Prostate gland (tissue), 2 donors: ENCODE results near the gene ACSM6. TPM values are rescaled to one million over a fixed set of nuclear protein-coding genes. Genes with fewer than 3 reads are reported as not detected.

Experiments
- DNase-seq: peaks from one replicate; pipeline ENCODE4 v3.0.0-alpha.2; 2019; ENCODE audit warnings: low spot score
- H3K27ac ChIP-seq, 2 donors: fragments of 200-600 bp; sonication (generic); 2 replicates each; pipeline ENCODE4 v1.5.1; 2017 to 2019
- H3K27me3 ChIP-seq: fragments of 200-600 bp; sonication (generic); replicated peaks from 2 replicates; pipeline ENCODE4 v1.5.1; 2019; ENCODE audit not compliant: insufficient read depth
- H3K36me3 ChIP-seq, 2 donors: fragments of 200-600 bp; sonication (generic); 1 replicate in 1 of 2; 2 replicates in 1 of 2; pipeline versions ENCODE4 v1.5.1 to v1.8.1; 2017 to 2019
- H3K4me1 ChIP-seq: fragments of 200-600 bp; sonication (generic); replicated peaks from 2 replicates; pipeline ENCODE4 v1.5.1; 2019
- H3K4me3 ChIP-seq, 2 donors: fragments of 200-600 bp; sonication (generic); 2 replicates each; pipeline ENCODE4 v1.5.1; 2017 to 2019
- H3K9me3 ChIP-seq: fragments of 200-600 bp; sonication (generic); 2 replicates; pipeline ENCODE4 v1.5.1; 2017
- CTCF ChIP-seq, 4 experiments: fragments of 200-600 bp in 2 of 4; fragments of 450-650 bp in 2 of 4; sonication (generic) in 2 of 4; IDR thresholded peaks; 1 replicate in 3 of 4; 2 replicates in 1 of 4; pipeline ENCODE4 v1.5.1; 2016 to 2019; ENCODE audit warnings: antibody characterized with exemption in 4 of 4, mild to moderate bottlenecking in 2 of 4, moderate library complexity in 2 of 4
- POLR2A ChIP-seq: fragments of 450-650 bp; IDR thresholded peaks from one replicate; pipeline ENCODE4 v1.6.1; 2016; ENCODE audit warnings: antibody characterized with exemption, mild to moderate bottlenecking
- POLR2AphosphoS5 ChIP-seq: sonication (generic); formaldehyde crosslinking; IDR thresholded peaks from one replicate; pipeline ENCODE4 v1.6.1; 2017; ENCODE audit warnings: antibody characterized with exemption
- WGBS: methylation state at CpG from one replicate; pipeline ENCODE4 v1.1.5; 2018; 5-methylcytosine and 5-hydroxymethylcytosine counted together
- intact Hi-C: fragments of 100-400 bp; cut with DNase I; formaldehyde crosslinking; loops from one replicate; pipeline ENCODE4 v1.14.2; 2022
- small RNA-seq, 2 donors: library from RNA; depleted of rRNA; stranded (forward); fragments of <200 nt; gene quantifications; one replicate each; pipeline ENCODE3, GENCODE V24; 2016
- total RNA-seq, 2 donors: library from RNA; depleted of rRNA; stranded (reverse); fragments of >200 nt; gene quantifications; one replicate each; pipeline ENCODE4 v1.1.0, GENCODE V29; 2016

Gene ACSM6
- total RNA-seq, 2 donors from 2014 or later, result not detected

GRCh38 chr10:95275726-95276366 lies 81.8 kb downstream of the ACSM6 start:
- H3K9me3 ChIP-seq, result no peaks in the 10 kb centered on the region
- peak; percentile 36 for DNase-seq
- H3K27me3 ChIP-seq, result no peaks in the 10 kb centered on the region
- 44% methylated on average over 1 of the region's 1 CpG for WGBS
- no peak overlapping the region for H3K4me3 ChIP-seq
- peak overlapping the region; percentile 61 to 74 for H3K27ac ChIP-seq
- intact Hi-C loops, result no loop called here
- TF ChIP-seq CTCF (IDR thresholded peaks at IDR 0.05) (no peak), POLR2A (no peak), POLR2AphosphoS5 (no peak)
- H3K36me3 ChIP-seq, result no peaks in the 10 kb centered on the region
- no peaks in the 10 kb centered on the region for H3K4me1 ChIP-seq

GRCh38 chr10:95276367-95277200 lies 82.5 kb downstream of the ACSM6 start:
- no peak overlapping the region for H3K4me3 ChIP-seq
- DNase-seq, result no peak
- no peaks in the 10 kb centered on the region for H3K27me3 ChIP-seq
- peak overlapping the region; percentile 61 to 74 for H3K27ac ChIP-seq
- intact Hi-C loops, result no loop called here
- H3K4me1 ChIP-seq, result no peaks in the 10 kb centered on the region
- H3K36me3 ChIP-seq, result no peaks in the 10 kb centered on the region
- H3K9me3 ChIP-seq, result no peaks in the 10 kb centered on the region
- no peak for TF ChIP-seq CTCF (IDR thresholded peaks at IDR 0.05)
- TF ChIP-seq POLR2AphosphoS5, result no peak
- no peak for TF ChIP-seq POLR2A
- WGBS, result 82% methylated on average over 8 of the region's 8 CpGs

GRCh38 chr10:95277201-95277570 lies 83.1 kb downstream of the ACSM6 start:
- H3K9me3 ChIP-seq, result no peaks in the 10 kb centered on the region
- H3K36me3 ChIP-seq, result no peaks in the 10 kb centered on the region
- no peaks in the 10 kb centered on the region for H3K4me1 ChIP-seq
- H3K27ac ChIP-seq, result peak overlapping the region; percentile 48 to 52
- no peak overlapping the region for H3K4me3 ChIP-seq
- WGBS, result 77% methylated on average over 1 of the region's 1 CpG
- intact Hi-C loops, result no loop called here
- no peak for DNase-seq
- no peak for TF ChIP-seq CTCF (IDR thresholded peaks at IDR 0.05)
- no peak for TF ChIP-seq POLR2AphosphoS5
- no peak for TF ChIP-seq POLR2A
- no peaks in the 10 kb centered on the region for H3K27me3 ChIP-seq

GRCh38 chr10:95277614-95278013 lies 83.6 kb downstream of the ACSM6 start:
- Histone ChIP-seq H3K4me1 (no peaks in the 10 kb centered on the region), H3K4me3 (no peak overlapping the region), H3K27me3 (no peaks in the 10 kb centered on the region), H3K9me3 (no peaks in the 10 kb centered on the region), H3K27ac (peak overlapping the region; percentile 47 to 52), H3K36me3 (no peaks in the 10 kb centered on the region)
- 55% methylated on average over 3 of the region's 3 CpGs for WGBS
- no peak for TF ChIP-seq CTCF (IDR thresholded peaks at IDR 0.05)
- TF ChIP-seq POLR2A, result no peak
- no peak for TF ChIP-seq POLR2AphosphoS5
- intact Hi-C loops, result no loop called here
- DNase-seq, result no peak

Small RNA genes lying within 50 kb of the gene (small RNA-seq; reads per million reads assigned to genes)
- gene AL157834.3, result 0 reads per million in 2 donors

Other genes with a start within 250 kb of the ACSM6 start
- under 1 TPM; 0.36 to 0.40 TPM for gene CYP2C8, start 124.7 kb upstream of the ACSM6 start, total RNA-seq
- gene PDLIM1, start 96.8 kb downstream of the ACSM6 start, total RNA-seq, result 10 to 100 TPM; 63.2 to 82.0 TPM